GM19455 (cell line): Measurements from ENCODE around the gene NENF.
"Not testable (repeated sequence)": the region's sequence is repeated elsewhere in the genome, so short reads cannot be mapped to it uniquely, and the experiment has no call there.

Source experiments
- ATAC-seq: cut with Tn5 transposase; IDR thresholded peaks from one replicate; pipeline ENCODE4 v1.9.1; 2021; ENCODE audit not compliant: unreplicated experiment

Gene NENF

DNA sequence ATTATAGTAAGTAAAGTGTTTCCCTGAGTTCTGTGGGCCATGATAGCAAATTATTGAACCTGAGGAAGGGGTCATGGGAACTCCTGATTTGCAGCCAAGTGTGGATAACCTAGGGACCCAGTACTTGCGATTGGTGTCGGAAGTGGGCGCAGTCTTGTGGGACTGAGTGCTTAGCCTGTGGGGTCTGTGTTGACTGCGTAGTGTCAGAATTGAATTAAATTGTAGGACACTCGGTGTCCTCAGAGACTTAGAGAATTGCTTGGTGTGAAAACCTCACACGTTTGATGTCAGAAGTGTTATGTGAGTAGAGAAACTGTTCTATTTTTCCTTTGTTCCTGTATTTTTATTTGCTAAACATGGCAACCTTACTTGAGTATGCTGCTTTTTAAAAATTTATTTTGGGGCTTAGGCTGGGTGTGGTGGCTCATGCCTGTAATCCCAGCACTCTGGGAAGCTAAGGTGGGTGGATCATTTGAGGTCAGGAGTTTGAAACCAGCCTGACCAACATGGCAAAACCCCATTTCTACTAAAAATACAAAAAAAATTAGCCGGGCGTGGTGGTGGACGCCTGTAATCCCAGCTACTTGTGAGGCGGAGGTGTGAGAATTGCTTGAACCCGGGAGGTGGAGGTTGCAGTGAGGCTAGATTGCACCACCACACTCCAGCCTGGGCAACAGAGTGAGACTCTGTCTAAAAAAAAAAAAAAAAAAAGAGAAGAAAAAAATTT, 48.2 kb downstream of the NENF start:
- ATAC-seq, result not testable (repeated sequence)

DNA sequence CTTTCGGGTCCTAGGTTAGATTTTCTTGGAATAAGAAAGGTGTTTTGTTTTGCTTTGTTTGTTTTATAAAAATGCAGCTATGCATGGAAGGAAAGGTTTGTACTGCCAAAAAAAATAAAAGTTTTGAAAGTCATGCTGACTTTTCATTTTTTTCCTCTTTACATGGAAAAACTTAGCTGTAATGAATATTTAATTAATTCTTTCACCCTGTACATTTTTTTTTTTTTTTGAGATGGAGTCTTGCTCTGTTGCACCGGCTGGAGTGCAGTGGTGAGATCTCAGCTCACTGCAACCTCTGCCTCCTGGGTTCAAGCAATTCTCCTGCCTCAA, 48.7 kb downstream of the NENF start:
- no peak for ATAC-seq

DNA sequence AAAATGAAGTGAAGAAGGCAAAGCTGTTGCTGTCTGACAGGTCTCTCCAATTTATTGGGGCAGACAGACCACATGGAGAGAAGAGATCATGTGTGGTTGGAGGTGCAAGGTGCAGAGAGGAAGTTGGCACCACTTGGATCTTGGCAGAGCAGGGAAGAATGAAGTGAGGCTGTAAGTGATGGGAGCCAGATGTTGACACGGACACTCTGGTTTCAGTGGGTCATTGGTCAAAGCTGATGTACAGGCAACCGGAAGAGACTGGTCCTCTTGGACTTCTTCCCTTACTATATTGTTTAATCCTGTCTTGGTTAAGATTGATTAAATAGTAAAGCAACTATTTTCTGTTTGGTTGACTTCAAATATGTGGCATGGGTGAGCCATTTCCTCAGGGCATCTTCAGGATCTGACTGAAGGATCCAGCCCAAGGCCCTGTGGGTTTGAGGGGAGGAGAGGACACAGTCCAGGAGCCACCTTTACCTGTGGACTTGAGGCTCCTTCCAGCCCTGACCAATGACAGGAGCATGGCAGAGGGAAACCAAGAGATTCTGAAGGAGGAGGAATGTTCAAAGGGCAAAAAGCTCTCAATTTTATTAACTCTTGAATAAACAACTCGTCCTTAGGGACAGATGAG, 49.4 kb downstream of the NENF start:
- no peak for ATAC-seq

DNA sequence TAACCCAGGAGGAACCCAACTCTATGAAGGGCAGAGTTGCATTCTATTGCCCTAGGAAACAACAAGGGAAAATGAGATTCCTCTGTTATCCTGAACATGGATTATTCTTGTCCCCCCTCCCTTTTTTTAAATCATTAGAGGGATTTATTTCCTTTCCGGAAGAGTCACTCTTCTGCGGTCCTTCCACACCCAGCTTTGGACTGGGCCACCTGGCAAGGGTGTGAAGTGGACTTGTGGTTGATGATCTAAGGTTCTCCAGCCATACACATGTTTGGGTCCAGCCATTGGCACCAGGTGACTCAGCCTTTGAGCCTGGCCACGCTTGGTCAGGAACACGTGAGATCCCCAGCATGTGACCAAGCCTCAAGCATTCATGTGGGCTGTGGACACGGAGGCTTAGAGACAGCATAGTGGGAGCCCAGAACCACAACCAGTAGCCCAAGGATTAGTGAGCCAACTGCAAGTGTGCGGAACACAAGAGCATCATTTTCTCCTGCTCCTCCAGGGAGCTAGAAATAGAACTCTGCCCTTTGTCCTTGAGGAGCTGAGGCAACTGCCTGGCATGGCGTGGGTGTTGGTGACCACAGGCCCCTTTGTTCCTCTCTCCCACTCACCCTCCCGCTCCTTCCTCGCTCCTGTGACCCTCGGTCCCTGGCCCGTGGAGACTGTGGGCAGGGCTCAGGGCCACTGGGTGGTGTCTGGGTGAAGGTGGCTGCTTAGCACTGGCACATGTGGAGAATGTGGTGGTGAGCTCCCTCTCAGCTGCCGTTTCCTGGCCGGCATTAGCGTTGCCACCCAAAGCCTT, 50.1 kb downstream of the NENF start:
- ATAC-seq, result no peak

DNA sequence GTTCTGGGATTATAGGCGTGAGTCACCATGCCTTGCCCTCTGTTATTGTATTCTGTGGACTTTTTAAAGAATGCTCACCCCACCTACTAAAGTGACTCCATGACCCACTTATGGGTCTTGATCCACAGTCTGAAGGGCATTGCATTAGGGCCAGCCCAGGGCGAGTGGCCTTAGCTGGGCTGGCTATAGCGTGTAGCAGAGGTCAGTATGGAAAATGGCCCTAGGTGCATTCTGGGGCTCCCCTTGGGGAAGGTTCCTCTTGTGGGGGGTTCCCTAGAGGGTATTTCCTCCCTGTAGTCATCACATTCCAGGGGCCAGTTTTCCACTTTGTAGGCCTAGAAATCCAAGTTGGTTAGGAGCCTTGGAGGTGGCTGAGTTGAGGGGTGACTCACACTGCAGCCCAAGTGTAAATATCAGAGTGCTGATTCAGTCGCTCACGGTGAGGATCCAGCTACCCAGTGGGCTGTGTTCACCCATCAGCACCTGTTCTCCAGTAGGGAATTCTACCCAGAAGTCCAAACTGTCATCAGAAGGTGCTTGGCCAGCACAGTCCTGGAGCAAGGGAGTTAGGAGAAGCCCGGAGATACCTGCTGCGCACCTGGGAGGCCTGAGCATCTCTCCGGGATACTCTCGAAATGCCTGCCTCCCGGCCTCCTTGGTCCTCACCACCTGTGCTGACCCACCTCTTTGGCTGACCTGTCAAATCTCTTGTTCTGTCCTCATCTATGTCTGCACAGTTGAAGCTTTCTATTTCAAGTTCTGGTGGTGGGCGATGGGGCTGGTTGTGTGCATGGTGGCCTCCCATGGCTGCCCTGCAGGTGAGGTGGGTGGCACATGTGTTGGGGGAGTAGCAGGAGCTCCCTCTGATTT, 52.2 kb downstream of the NENF start:
- no peak for ATAC-seq

DNA sequence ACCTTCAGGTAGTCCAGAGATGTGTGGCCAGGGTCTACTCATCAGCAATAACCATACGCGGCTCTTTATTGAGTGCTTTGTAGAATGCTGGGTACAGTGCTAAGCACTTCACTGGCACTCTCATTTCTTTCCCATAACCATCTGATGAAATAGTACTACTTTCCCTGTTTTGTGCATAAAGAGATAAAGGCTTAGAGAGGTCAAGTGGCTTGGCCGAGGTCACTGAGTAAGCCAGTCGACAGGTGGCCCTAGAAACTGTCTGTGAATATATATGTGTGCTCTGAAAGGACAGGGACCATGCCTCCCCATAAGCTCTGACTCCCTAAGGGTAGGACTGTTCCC, 52.8 kb downstream of the NENF start:
- no peak for ATAC-seq

DNA sequence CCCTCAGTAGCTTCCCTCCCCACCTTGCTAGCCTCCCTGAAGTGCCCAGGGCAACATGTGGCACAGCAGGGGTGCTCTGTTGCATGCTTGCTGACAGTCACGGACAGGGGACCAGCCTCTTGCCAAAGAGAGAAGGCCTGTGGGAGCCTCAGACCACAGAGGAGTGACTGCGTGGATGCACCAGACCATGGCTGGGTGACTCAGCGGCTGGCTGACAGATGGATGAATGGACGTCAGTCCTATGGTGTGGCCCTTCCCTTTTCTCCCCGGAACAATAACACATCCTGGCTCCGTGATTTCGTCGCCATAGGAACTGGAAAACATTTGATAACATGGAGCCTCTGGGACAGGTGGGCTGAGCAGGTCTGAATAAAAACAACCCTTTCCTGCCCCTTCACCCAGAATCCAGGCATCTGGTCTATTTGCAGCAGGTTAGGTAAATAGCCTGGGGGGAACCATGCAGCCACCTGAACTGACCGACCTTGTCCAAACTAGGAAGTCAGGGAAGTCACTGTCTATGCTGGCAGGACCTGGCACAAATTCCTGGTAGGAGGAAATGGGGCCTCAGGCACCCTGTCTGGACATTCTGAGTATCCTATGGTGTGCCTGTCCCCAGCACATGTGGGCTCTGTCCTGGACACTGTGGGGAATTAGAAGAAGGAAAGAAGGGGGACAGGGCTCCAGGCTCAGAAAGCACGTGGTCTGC, 53.3 kb downstream of the NENF start:
- no peak for ATAC-seq

DNA sequence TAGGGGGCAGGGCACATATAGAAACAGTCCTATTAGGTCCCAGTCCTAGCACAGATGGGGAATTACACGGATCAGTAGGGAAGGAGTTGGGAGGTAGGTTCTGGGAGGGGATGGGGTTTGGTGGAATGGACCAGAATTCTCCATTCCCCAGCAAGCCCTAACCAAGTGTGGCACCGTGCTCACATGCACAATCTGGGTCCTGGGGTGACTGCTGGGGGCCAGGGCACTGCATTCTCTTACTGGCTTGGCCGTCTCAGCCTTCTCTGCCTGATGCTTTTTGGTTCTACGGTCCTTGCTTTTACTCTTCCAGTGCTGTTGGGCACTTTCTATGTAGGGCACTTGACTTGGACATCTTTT, 53.9 kb downstream of the NENF start:
- ATAC-seq, result no peak

DNA sequence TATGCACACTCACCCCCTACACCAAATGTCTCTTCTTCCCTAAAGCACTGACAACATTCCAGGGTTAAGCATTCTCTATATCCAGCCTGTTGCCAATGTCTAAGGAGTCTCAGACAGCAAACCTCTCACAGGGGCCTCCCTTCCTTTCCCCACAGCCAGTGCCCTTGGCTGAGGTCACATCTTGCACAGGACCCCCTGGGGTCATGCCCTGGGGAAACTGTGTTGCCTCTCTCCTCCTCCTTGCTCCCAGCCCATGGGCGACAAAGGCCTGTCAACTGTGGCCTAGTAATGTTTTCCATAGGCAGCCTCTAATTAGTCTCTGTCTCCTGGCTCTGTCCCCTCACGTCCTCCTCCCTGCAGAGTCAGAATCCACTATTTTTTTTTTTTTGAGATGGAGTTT, 54.6 kb downstream of the NENF start:
- ATAC-seq, result no peak

DNA sequence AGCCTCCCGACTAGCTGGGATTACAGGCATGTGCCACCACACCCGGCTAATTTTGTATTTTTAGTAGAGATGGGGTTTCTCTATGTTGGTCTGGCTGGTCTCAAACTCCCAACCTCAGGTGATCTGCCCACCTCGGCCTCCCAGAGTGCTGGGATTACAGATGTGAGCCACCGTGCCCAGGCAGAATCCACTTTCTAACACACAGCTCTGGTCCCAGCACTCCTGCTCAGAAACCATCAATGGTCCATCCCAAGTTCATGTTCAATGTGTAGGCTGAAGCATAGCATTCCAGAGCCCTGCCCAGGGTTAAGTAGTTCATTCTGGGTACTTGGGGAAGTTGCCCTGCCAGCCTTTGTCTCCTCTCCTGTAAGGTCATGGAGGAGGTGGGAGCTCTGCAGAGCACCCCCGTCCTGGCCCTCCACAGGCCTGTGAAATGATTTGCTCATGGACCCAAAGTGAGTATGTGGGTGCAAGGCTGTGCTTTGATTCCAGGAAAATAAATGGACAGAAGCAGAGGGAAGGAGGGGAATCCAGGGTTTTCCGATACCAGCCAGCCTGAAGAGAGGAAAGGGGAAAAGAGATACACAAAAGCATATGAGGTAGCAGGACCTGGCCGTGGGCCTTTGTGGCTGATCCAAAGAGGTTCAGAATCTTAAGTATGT, 55.2 kb downstream of the NENF start:
- no peak for ATAC-seq

DNA sequence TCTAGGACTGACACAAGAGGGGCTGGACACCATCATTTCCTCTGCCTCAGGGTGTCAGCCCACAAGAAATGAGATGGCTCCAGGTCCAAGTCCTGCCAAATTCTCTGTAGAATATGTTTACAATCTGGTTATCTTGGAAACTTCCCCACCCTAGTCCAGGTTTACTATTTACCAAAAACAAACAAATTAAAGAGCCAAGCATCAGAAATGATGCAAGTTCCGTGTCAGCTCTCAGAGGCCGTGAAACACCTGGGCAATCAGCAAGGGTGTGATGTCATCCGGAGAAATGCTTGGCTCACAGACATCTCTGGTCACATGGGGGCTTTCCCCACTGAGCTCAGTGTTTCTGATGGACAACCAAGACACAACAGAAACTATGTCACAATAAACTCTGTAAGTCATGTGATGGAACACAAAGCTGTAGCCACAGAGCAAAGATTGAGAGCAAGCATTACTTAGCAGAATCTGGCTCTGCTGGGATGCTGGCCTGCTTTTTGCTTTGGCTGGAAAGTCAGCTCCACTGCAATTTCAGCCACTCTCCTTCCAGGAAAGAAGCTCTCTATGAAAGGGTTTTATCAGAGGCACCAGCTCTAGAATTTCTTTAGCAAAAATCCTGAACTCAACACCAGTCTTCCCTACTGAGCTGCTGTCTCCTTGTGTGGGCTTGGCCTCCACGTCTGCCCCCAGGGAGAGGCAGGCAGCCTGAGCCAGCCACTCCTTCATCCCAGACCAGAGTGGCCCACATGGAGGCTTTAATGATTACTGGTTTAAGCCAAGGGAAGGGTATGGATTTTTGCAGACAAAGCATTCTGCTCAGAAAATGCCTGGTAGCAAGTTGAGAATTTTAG, 55.9 kb downstream of the NENF start:
- peak; percentile 59 for ATAC-seq

DNA sequence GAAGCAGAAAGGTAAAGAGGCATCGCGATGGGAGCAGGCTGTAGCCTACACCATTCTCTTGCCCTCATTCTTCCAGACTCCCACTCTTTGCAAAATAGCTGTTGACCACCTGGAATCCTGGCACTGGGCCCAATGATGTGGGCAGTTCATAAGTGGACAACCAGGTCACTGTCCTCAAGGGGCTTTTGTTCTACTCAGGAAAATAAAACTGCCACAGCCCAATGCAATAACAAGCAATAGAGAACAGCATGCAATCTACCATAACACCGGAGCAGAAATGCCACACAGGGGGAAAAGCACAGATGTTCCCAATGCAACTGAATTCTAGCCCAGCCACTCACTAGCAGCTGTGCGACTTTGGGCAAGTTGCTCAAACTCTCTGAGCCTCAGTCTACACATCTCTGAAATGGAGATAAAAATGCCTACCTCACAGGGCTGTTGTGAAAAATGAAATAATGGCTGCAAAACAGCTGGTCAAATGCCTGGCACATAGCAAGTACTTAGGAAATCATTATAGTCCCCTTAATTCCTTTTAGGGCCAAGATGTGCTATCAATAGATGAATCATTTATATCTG, 56.7 kb downstream of the NENF start:
- ATAC-seq, result no peak

DNA sequence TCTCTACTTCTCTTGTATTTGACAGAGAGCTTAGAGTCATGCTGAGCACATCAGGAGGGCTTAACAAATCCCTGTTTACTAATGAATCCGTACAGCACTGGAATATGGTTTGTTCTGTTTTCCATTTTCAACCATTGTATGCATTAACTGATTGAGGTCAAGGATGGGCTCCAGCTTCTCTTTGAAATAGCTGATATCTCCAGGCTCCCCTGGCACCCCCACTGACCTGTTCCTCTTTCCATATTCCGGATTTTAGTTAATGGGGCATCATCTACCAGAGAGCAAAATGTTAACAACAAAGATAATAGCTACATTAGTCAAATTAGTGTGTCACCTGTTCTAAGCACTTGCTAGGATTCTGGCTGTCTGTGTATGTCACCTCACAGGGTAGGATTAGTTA, 57.6 kb downstream of the NENF start:
- no peak for ATAC-seq

DNA sequence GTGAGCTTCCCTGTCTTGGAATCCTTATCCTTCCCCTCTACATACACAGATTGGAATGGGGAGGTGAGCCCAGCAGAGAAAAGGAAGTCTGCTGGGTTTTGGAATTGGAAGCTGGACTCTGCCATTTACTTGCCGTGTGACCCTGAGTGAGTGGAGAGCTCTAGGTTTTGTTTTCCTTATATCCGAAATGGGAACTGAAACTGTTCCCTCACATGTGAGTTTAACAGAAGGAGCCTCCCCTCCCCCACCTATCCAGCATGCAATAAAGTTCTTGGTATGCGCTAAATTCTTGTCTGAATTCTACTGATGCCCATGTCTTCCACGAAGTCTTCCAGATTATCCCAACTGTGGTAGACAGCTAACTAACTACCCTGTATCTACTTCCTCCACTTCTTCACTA, 58.7 kb downstream of the NENF start:
- ATAC-seq, result no peak
